ENCODE results near the gene CTSW.

DNA sequence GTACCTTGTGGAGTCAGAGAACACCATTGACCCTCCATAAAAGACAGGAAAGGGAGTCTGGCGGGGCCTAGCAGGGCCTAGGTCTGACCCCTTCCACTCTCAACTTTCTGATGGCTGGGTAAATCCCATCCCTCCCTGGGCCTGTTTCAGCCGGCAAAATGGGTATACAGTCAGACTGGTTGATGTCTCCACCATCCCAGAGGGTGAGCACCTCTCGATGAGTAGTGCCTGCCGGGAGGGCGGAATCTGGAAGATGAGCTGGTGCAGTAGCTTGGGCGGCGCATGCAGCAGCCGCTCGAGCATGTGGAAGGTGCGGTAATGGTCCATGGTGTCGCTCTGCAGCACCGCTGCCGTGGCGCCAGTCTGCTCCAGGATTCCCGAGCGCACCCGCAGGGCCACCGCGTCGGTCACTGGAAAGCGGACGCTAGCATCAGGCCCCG is 8.1 kb downstream of the CTSW start:
- TF ChIP-seq, protein P1, sequence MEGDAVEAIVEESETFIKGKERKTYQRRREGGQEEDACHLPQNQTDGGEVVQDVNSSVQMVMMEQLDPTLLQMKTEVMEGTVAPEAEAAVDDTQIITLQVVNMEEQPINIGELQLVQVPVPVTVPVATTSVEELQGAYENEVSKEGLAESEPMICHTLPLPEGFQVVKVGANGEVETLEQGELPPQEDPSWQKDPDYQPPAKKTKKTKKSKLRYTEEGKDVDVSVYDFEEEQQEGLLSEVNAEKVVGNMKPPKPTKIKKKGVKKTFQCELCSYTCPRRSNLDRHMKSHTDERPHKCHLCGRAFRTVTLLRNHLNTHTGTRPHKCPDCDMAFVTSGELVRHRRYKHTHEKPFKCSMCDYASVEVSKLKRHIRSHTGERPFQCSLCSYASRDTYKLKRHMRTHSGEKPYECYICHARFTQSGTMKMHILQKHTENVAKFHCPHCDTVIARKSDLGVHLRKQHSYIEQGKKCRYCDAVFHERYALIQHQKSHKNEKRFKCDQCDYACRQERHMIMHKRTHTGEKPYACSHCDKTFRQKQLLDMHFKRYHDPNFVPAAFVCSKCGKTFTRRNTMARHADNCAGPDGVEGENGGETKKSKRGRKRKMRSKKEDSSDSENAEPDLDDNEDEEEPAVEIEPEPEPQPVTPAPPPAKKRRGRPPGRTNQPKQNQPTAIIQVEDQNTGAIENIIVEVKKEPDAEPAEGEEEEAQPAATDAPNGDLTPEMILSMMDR (optimal IDR thresholded peaks at IDR 0.05 in 1 of 3, IDR thresholded peaks at IDR 0.05 in 1 of 3, conservative IDR thresholded peaks at IDR 0.05 in 1 of 3; ENCODE audit: extremely low read depth in 1 of 3, insufficient read depth in 2 of 3, low read length in 3 of 3), result no peak
- TF ChIP-seq EZH2 (IDR thresholded peaks at IDR 0.05; ENCODE audit: low read length), result no peak
